Muscle of leg (tissue), 11 donors: ENCODE data around the gene TM4SF20. TPM values are rescaled to one million over a fixed set of nuclear protein-coding genes. Genes with fewer than 3 reads are reported as not detected.
"Not testable (repeated sequence)": the region's sequence is repeated elsewhere in the genome, so short reads cannot be mapped to it uniquely, and the experiment has no call there.

Experiments used
- DNase-seq: peaks from one replicate; pipeline ENCODE4 v3.0.0; 2013
- H3K27ac ChIP-seq: one replicate; pipeline ENCODE4 v1.5.1; 2013; ENCODE audit warnings: mild to moderate bottlenecking, low read length, control low read depth
- H3K27me3 ChIP-seq: one replicate; pipeline ENCODE4 v1.6.1; 2013; ENCODE audit warnings: low read length; ENCODE audit not compliant: control insufficient read depth, insufficient read depth
- H3K36me3 ChIP-seq: one replicate; pipeline ENCODE4 v1.6.1; 2013; ENCODE audit warnings: low read length; ENCODE audit not compliant: control insufficient read depth, insufficient read depth
- H3K4me1 ChIP-seq: one replicate; pipeline ENCODE4 v1.6.1; 2013; ENCODE audit warnings: low read length; ENCODE audit not compliant: control insufficient read depth, insufficient read depth
- H3K4me3 ChIP-seq: one replicate; pipeline ENCODE4 v1.5.1; 2013; ENCODE audit warnings: low read length, control low read depth
- H3K9me3 ChIP-seq: replicated peaks from 2 replicates; pipeline ENCODE4 v1.6.1; 2013; ENCODE audit warnings: low read depth, low read length; ENCODE audit not compliant: control insufficient read depth
- WGBS: methylation state at CpG from one replicate; pipeline ENCODE4 v1.1.5; 2013; ENCODE audit warnings: missing lambda C conversion rate; ENCODE audit not compliant: insufficient coverage; 5-methylcytosine and 5-hydroxymethylcytosine counted together
- polyA plus RNA-seq, 8 donors: library from polyadenylated mRNA; unstranded; fragments of 120-200 nt; gene quantifications; one replicate each; pipeline versions ENCODE4 v1.2.1 to v1.2.3, GENCODE V29; 2013; ENCODE audit warnings: inconsistent platforms in 1 of 8, low replicate concordance in 1 of 8; ENCODE audit not compliant: insufficient read length in 8 of 8, insufficient read depth in 1 of 8
- total RNA-seq: library from RNA; stranded (reverse); fragments of 120-200 nt; gene quantifications from one replicate; pipeline ENCODE4 v1.2.4, GENCODE V29; 2013

The TM4SF20 gene
- total and polyA plus RNA-seq, 9 donors, result 0.07 to 1.6 (median 0.40) TPM; not detected in 6

DNA sequence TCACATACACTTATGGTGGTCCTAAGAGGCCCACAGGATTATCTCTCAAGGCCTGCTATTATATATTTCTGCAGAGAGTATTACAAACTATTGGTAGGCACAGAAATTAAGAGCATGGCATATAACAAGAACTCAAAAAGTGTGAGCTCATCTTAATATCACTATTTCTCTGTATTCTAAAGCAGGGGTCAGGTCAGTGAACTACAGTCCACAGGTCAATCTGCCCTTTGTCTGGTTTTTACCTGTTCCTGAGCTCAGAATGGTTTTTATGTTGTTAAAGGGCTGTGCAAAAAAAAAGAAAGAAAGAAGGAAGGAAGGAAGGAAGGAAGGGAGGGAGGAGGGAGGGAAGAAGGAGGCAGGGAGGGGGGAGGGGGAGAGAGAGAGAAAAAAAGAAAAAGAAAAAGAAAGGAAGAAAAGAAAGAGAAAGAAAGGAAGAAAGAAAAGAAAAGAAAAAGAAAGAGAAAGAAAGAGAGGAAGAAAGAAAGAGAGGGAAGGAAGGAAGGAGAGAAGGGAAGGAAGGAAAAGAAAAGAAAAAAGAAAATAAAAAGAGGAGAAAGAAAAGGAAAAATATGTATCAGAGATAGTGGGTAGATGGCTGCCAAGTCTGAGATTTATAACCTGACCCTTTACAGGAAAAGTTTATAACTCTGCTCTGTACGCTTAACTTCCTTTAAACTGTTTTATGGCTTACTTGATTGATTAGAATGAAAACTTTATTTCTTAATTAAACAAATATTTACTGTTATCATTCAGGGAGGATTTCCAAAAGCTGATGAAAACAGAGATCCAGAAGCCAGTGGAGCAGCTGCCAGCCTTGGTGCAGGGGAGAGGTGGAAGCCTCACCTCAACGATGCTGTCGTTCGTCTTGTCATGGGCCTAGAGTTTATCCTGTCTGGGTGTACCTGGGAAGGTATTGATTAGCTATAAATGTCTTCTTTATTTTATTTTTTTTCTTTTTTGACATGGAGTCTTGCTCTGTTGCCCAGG lies 19.9 kb upstream of the TM4SF20 start:
- Histone ChIP-seq H3K27me3 (peaks cover 2% of the 10 kb centered on the region), H3K4me1 (peaks cover 3% of the 10 kb centered on the region), H3K27ac (no peak overlapping the region), H3K36me3 (no peaks in the 10 kb centered on the region), H3K4me3 (no peak overlapping the region), H3K9me3 (no peaks in the 10 kb centered on the region)
- no peak for DNase-seq
- WGBS, result no CpG with 5 or more reads among the region's 4 CpGs

DNA sequence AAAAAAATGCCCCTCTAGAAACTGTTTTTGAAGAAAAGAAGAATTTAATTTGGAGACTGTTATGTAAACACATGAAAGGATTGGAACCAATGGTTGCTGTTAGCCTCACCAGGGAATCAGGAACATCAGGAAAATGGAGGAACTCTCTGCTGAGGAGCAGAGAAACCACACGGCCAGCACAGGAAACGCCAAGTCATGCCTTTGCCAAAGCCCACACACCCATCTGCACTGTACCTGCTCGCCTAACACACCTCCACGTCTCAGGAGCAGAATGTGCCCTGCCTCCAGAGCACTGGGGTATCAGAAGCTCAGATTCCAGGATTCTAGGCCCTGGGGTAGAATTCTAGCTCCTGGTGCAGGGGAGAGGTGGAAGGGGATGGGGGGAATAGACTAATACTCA lies 18.5 kb upstream of the TM4SF20 start:
- Histone ChIP-seq H3K27me3 (peaks cover 2% of the 10 kb centered on the region), H3K4me1 (peaks cover 5% of the 10 kb centered on the region), H3K27ac (no peak overlapping the region), H3K9me3 (no peaks in the 10 kb centered on the region), H3K36me3 (no peaks in the 10 kb centered on the region), H3K4me3 (no peak overlapping the region)
- no peak for DNase-seq
- no CpG with 5 or more reads among the region's 4 CpGs for WGBS

DNA sequence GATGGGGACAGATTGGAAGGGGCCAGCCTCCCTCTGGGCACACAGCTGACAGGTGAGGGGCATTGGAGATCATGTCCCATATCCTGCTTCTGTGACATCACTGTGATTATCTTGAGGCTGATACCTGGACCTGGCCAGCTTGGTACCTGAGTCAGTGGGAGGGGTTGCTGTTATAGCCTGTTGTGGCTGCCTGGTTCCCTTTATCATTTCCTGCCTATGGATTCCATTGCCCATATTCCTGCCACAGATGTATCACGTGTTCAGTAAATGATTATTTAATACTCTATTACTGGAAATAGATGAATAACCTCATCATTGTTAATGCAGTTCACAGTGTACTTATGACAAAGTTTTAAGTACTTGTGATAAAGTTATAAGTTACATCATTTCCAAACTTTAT lies 16.4 kb upstream of the TM4SF20 start:
- H3K36me3 ChIP-seq, result no peaks in the 10 kb centered on the region
- H3K27ac ChIP-seq, result no peak overlapping the region
- no peak overlapping the region for H3K4me3 ChIP-seq
- DNase-seq, result no peak
- H3K4me1 ChIP-seq, result peaks cover 5% of the 10 kb centered on the region
- H3K9me3 ChIP-seq, result no peaks in the 10 kb centered on the region
- no CpG with 5 or more reads among the region's 1 CpG for WGBS
- no peaks in the 10 kb centered on the region for H3K27me3 ChIP-seq

DNA sequence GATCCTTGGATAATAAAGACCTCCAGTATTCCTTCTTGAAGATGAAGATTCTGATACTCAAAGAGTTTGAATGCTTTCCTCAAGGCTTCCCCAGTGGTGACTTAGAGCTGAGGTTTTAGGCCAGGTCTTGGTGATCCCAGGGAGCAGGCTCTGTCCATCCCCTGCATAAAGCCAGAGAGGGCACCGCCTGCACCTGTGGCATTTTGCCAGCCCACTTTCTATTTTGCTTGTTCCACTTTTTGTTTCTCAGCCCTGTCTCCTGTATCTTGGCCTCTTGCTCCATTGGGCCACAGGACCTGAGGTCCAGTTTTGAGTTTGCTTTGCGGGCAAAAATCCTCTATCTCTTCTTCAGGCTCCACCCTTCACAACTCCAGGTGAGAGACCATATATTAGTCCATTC lies 15.3 kb upstream of the TM4SF20 start:
- Histone ChIP-seq H3K9me3 (no peaks in the 10 kb centered on the region), H3K36me3 (no peaks in the 10 kb centered on the region), H3K27ac (no peak overlapping the region), H3K27me3 (no peaks in the 10 kb centered on the region), H3K4me1 (peaks cover 5% of the 10 kb centered on the region), H3K4me3 (no peak overlapping the region)
- DNase-seq, result no peak
- 75% methylated on average over 2 of the region's 2 CpGs for WGBS

DNA sequence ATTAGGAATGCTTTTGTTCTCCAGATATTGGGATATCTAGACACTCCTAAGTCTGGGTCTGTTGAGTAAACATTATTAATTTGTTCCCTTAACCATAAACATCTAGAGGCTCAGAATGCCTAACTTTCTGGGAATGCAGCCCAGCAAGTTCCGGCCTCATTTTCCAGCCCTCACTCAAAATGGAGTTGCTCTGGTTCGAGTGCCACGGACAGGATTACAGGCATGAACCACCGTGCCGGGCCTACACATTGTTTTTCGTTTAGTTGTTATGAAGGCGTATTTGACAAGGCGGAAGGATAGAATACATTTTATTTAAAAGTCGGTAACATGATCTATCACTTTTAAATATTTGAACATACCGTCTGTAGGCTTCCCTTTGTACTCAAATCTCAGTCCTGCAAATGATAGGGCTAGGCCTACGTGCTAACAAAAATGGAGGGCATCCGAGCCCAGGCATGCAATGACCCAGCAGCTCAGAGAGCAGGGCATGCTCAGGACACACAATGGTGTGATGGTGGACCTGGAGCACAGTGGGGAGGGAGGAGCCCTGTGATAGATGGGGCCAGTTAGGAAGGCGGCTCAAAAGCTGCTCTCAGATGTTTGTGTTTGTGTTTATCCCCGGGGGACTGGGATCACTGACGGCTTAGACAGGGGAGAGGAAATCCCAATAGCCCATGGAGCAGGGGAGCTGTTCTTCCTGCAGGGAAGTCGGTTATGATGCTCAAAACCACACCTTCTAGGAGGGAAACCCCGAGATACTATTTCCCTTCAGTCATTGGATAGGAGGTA lies 11.6 kb upstream of the TM4SF20 start:
- H3K9me3 ChIP-seq, result peaks cover 2% of the 10 kb centered on the region
- no peak overlapping the region for H3K27ac ChIP-seq
- no peaks in the 10 kb centered on the region for H3K27me3 ChIP-seq
- DNase-seq, result no peak
- 82% methylated on average over 4 of the region's 17 CpGs for WGBS
- no peak overlapping the region for H3K4me3 ChIP-seq
- H3K4me1 ChIP-seq, result peaks cover 5% of the 10 kb centered on the region
- H3K36me3 ChIP-seq, result no peaks in the 10 kb centered on the region

DNA sequence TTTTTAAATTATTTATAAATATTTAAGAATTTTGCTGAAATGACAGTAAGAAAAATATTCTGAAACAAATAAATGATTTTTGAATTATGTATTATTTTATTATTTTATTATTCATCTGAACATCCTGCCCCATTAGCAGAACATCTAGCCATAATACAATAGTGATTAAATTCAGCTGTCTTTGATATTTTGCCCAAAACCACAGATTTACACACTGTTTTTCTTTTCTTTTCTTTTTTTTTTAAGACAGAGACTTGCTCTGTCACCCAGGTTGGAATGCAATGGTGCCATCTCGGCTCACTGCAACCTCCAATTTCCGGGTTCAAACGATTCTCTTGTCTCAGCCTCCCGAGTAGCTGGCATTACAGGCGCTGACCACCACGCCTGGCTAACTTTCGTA lies 10.6 kb upstream of the TM4SF20 start:
- Histone ChIP-seq H3K9me3 (peaks cover 2% of the 10 kb centered on the region), H3K4me3 (no peak overlapping the region), H3K4me1 (peaks cover 5% of the 10 kb centered on the region), H3K27ac (no peak overlapping the region), H3K27me3 (no peaks in the 10 kb centered on the region), H3K36me3 (no peaks in the 10 kb centered on the region)
- 97% methylated on average over 7 of the region's 7 CpGs for WGBS
- DNase-seq, result no peak

DNA sequence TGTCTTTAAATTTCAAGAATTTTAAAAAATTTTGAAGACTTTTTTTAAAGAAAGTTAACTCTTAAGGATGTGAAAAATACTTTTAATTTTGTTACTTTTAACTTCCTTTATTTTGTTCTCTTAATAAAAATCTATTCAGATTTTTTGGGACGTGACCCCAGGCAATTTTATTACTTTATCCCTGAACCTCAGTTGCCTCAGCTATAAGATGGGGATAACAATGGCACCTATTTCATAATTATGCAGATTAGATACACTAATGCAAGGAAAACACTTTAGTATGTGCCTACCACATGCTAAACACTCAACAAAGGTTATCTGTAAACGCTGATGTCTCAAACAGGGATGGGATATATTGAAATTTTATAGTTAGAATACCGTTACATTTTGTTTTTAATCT lies 10.1 kb upstream of the TM4SF20 start:
- H3K36me3 ChIP-seq, result no peaks in the 10 kb centered on the region
- peaks cover 7% of the 10 kb centered on the region for H3K4me1 ChIP-seq
- H3K4me3 ChIP-seq, result no peak overlapping the region
- H3K27me3 ChIP-seq, result no peaks in the 10 kb centered on the region
- no CpG with 5 or more reads among the region's 3 CpGs for WGBS
- no peak for DNase-seq
- H3K27ac ChIP-seq, result no peak overlapping the region
- peaks cover 2% of the 10 kb centered on the region for H3K9me3 ChIP-seq

DNA sequence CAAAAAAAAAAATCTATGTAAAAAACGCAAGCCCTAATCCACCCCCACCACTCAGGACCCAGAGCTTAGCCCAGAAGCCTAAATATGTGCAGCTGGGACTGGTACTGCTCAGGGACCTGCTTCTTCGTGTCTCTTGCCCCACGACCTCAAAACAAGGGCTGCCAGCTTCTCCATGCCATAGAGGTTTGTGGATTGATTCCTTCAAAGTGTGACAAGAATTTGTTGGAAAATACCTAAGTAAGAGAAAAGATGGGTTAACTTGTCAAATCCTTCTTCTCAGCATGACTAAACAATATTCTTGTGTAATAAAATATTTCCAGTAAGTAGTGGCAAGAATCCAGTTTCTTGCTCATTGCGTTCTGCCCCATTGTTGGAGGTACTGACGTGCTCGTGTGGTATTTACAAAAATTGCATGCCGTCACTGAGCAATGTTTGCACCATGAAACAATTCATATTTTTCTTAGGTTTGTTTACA lies 9.5 kb upstream of the TM4SF20 start:
- H3K27ac ChIP-seq, result no peak overlapping the region
- no CpG with 5 or more reads among the region's 7 CpGs for WGBS
- no peak for DNase-seq

DNA sequence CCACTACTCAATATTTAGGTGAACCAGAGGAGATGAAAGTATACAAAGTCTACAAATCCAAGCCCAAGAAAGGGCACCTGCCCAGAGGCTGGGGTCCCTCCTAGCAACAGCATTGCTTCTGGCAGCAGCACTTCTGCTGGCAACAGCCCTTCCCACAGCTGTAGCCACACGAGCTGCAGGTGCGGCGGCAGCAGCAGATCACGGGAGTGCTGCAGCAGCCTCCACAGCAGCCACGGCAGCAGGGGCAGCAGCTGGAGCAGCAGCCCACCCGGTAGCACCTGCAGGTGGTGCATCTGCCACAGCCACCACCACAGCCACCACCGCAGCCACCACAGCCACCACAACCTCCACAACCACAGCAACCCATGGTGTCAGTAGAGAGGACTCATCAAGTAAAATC lies 8.5 kb upstream of the TM4SF20 start, which contains the start of gene SCYGR1:
Gene SCYGR1, minus strand, starts transcription at position 367 of the 400 bp plus-strand sequence. Its CDS starts 0 bp downstream, at position 367.
- not testable (repeated sequence) for H3K4me1 ChIP-seq, H3K9me3 ChIP-seq, H3K36me3 ChIP-seq, H3K27me3 ChIP-seq, DNase-seq, H3K4me3 ChIP-seq, H3K27ac ChIP-seq
- 73% methylated on average over 4 of the region's 7 CpGs for WGBS

More for the DNA sequence above, 9.5 kb upstream of the TM4SF20 start:
- H3K27me3 ChIP-seq, result no peaks in the 10 kb centered on the region
- H3K4me3 ChIP-seq, result no peak overlapping the region
- peaks cover 2% of the 10 kb centered on the region for H3K9me3 ChIP-seq
- peaks cover 7% of the 10 kb centered on the region for H3K4me1 ChIP-seq
- H3K36me3 ChIP-seq, result no peaks in the 10 kb centered on the region

DNA sequence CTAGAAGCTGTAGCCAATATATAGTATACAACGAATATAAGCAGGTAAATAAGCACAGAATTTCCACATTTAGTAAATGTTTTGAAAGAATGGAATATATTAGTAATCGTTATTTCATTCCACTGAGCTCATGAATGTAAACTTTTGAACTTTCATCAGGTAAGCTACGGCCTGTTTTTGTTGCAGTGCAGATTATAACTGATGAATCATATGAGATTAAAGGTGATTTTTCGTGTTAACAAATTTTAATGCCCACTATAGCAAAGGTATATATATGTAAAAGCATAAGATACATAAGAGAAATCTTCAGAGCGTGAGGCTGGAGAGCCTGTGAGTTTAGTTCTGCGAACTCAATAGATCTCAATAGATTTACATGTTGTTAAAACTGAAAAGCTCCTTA lies 7.5 kb upstream of the TM4SF20 start:
- whole genome bisulfite sequencing, result no CpG with 5 or more reads among the region's 6 CpGs
- no peak for DNase-seq
- H3K27ac ChIP-seq, result no peak overlapping the region

More for the DNA sequence above, 7.5 kb upstream of the TM4SF20 start:
- Histone ChIP-seq H3K9me3 (peaks cover 2% of the 10 kb centered on the region), H3K27me3 (no peaks in the 10 kb centered on the region), H3K4me3 (no peak overlapping the region), H3K36me3 (no peaks in the 10 kb centered on the region), H3K4me1 (peaks cover 5% of the 10 kb centered on the region)
